Psoas muscle (tissue), 8 donors: ENCODE data around the gene RBBP8NL. TPM values are rescaled to one million over a fixed set of nuclear protein-coding genes. Genes with fewer than 3 reads are reported as not detected.
A peak's percentile ranks its signal among the peaks of the same experiment; 100 is the strongest.

Experiments
- ATAC-seq, 4 donors: fragments of 200-7000 bp; cut with Tn5 transposase; one replicate each; pipeline ENCODE4 v1.9.1; 2020; ENCODE audit warnings: moderate library complexity in 3 of 4, mild to moderate bottlenecking in 2 of 4
- DNase-seq, 2 donors: peaks; one replicate each; pipeline ENCODE4 v3.0.0-alpha.2; 2020
- H3K27ac ChIP-seq: fragments of 200-600 bp; one replicate; pipeline ENCODE4 v1.8.0; 2022
- H3K27me3 ChIP-seq, 3 donors: fragments of 200-600 bp in 1 of 3; one replicate each; pipeline versions ENCODE4 v1.6.1 to v1.8.0; 2013 to 2022; ENCODE audit warnings: low read length in 2 of 3, mild to moderate bottlenecking in 2 of 3, moderate library complexity in 1 of 3; ENCODE audit not compliant: insufficient read depth in 3 of 3
- H3K36me3 ChIP-seq, 2 donors: fragments of 200-600 bp in 1 of 2; one replicate each; pipeline versions ENCODE4 v1.6.1 to v1.8.0; 2013 to 2022; ENCODE audit warnings: low read depth in 1 of 2, mild to moderate bottlenecking in 1 of 2, moderate library complexity in 1 of 2; ENCODE audit not compliant: insufficient read depth in 1 of 2
- H3K4me1 ChIP-seq: fragments of 200-600 bp; one replicate; pipeline ENCODE4 v1.8.0; 2022
- H3K4me3 ChIP-seq: fragments of 200-600 bp; one replicate; pipeline ENCODE4 v1.8.0; 2022; ENCODE audit warnings: mild to moderate bottlenecking
- H3K9me3 ChIP-seq: fragments of 200-600 bp; one replicate; pipeline ENCODE4 v1.8.0; 2022
- CTCF ChIP-seq: fragments of 200-600 bp; IDR thresholded peaks from one replicate; pipeline ENCODE4 v1.8.0; 2022; ENCODE audit warnings: antibody characterized with exemption
- WGBS, 3 donors: extraction: QIAGEN DNeasy Blood & Tissue Kit; methylation state at CpG; one replicate each; pipeline versions ENCODE4 v1.1.6 to v1.1.7; 2013; 5-methylcytosine and 5-hydroxymethylcytosine counted together
- intact Hi-C, 2 donors: fragments of 100-400 bp; cut with DNase I; formaldehyde crosslinking; loops; one replicate each; pipeline versions ENCODE4 v1.11.0 to v1.14.2; 2022
- polyA plus RNA-seq, 3 donors: library from polyadenylated mRNA; stranded (reverse); fragments of 200-250 nt; gene quantifications; one replicate each; pipeline ENCODE4 v1.2.3, GENCODE V29; 2013
- total RNA-seq, 4 donors: library from RNA; stranded (reverse); fragmentation: NEBNext Ultra II Directional in 2 of 4; extraction: Animal tissue kit (Norgen Biotek cat#: 25700) in 2 of 4; gene quantifications; one replicate each; pipeline versions ENCODE4 v1.2.1 to v1.2.4, GENCODE V29; 2021 to 2023
- donor health status: healthy with polysubstance abuse.
- donor health status: DM: no; HTN: no; CAD: no; lungs with moderate emphysema.
- donor health status: Bipolar disorder and iron deficiency.
- donor health status: healthy.
- donor health status: DM: yes; HTN: yes; CAD: no.
- donor health status: DM: no; HTN: no; CAD: no.
- donor health status: DM: no; HTN: no; CAD: no.
- donor health status: DM: yes; HTN: yes; CAD: no.

The RBBP8NL gene
- total and polyA plus RNA-seq, 7 donors, result 0.03 to 0.08 TPM; not detected in 5

DNA sequence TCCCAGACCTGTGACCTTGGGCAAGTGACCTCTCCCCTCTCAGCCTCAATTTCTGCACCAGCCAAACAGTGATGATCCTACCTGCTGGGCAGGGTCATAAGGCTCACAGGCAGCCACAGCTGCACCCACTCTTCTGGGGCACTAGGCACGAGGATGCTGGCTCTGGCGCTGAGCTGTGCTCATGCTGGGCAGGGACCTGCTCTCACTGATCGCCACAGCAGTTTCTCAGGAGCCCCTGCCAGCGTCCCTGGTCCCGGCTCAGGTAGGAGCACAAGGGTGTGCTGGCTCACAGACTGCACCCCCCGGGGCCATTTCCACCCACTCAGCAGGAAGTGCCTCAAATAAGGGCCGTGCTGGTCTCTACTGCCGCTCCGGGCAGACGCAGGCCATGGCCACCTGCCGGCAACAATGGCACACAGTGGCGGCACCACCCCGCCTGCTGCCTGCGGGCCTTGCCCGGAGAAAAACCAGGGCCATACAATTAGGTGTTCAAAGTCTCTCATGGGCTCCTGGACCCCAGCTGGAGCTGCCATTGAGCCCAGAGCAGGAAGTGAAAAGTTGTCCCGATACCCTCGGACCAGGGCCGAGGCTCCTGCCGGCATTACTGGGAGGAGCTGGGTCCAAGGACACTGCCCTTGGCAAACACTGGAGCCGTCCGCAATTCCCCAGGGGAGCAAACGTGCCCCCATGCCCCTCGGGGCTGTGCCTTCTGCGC, 15.7 kb downstream of the RBBP8NL start:
- Histone ChIP-seq H3K4me1 (peaks cover 16% of the 10 kb centered on the region), H3K36me3 (no peaks in the 10 kb centered on the region), H3K27me3 (peaks cover 0 to 7% (median 2%) of the 10 kb centered on the region in 3 donors), H3K27ac (no peak overlapping the region), H3K4me3 (no peak overlapping the region), H3K9me3 (no peaks in the 10 kb centered on the region)
- ATAC-seq, result no peak
- 83 to 85% (median 84%) methylated on average over 24 of the region's 24 CpGs for whole genome bisulfite sequencing, 3 donors
- intact Hi-C loops, result loop anchor here (5.0 to 10.0 kb wide), 2 partner anchors 203 to 206 kb away; no protein-coding TSS in a partner anchor
- DNase-seq, result no peak
- no peak for TF ChIP-seq CTCF

DNA sequence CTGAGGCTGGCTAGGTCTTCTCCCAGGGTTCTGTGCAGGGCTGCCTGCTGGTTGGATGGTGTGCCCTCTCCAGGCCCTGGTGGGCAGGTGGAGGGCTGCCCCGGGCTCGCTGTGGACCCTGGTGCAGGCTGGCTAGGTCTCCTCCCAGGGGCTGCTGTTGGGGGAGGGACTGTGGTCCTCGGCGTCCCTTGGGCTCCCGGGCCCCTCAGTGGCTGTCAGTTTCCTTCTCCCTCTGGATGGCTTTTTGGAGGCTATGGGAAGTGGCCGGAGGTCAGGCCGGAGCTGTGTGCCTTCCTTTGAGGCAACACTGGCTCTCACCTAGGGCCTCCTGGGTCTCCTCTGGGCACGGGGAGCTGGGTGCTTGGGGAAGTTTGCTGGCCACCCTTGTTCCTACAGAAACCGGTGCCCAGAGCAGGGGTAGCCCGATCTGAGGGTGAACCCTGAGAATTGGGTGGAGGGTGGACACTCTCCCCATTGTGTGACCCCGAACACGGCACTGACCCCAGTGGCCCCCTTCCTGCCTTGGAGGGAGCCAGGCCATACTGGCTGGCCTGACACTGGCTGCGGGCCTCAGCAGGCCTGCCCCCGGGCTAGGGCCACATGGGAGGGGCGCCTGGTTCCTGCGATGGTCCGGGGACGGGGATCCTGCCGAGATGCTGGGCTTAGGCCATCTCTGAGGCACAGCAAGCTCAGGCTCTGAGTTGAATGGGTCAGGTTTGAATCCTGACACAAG, 16.4 kb downstream of the RBBP8NL start:
- no peak for ATAC-seq
- intact Hi-C loops, result loop anchor here (5.0 to 10.0 kb wide), 2 partner anchors 204 to 206 kb away; no protein-coding TSS in a partner anchor

DNA sequence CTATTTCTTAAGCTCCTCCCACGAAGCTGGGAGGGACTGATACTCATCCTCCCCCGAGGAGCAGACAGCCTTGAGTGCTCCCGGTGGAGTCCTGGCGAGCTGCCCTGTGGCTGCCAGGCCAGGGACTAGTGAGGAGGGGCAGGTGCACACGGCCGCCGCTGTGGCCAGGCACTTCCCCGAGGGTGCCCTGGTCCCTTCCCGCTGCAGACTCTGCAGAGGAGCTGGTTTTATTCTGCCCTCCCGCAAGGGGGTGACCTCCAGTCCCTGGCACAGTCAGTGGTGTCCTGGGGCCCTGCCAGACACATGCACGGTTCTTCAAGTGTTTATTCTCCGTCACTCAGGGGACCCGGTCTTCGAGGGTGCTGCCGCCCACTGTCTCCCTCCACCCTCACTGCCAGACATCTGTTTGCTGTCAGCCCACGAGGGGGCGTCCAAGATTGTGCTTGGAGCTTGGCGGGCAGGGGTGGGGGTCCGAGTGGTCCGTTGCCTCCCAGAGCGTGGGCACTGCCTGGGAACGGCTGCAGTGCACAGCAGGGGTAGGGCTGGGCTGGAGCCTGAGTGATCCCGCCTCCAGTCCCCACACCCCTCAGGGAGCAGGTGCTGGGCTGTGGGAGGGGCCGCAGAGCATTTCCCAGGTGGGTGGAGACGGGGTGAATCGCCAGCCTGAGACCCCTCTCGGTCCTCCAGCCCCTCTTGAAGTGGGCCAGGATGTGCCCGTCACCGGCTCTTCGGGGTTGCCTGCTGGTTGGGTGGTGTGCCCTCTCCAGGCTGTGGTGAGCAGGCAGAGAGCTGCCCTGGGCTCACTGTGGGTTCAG, 17.2 kb downstream of the RBBP8NL start:
- DNase-seq, result peak; percentile 47 to 61
- 8 to 11% (median 9%) methylated on average over 25 to 30 of the region's 30 CpGs for WGBS, 3 donors

More for the DNA sequence above, 16.4 kb downstream of the RBBP8NL start:
- no peak overlapping the region for H3K27ac ChIP-seq
- no peak for TF ChIP-seq CTCF
- H3K36me3 ChIP-seq, result no peaks in the 10 kb centered on the region
- peaks cover 0 to 7% (median 0%) of the 10 kb centered on the region in 3 donors for H3K27me3 ChIP-seq
- WGBS, 3 donors, result 76 to 83% (median 81%) methylated on average over 19 of the region's 19 CpGs
- H3K4me3 ChIP-seq, result no peak overlapping the region
- peaks cover 21% of the 10 kb centered on the region for H3K4me1 ChIP-seq
- H3K9me3 ChIP-seq, result no peaks in the 10 kb centered on the region
- no peak for DNase-seq

More for the DNA sequence above, 17.2 kb downstream of the RBBP8NL start:
- Histone ChIP-seq H3K27me3 (no peaks in the 10 kb centered on the region), H3K4me3 (no peak overlapping the region), H3K9me3 (no peaks in the 10 kb centered on the region), H3K36me3 (no peaks in the 10 kb centered on the region), H3K27ac (no peak overlapping the region), H3K4me1 (peaks cover 26% of the 10 kb centered on the region)
- intact Hi-C loops, result loop anchor here (5.0 to 10.0 kb wide), 3 partner anchors 82 to 207 kb away; no protein-coding TSS in a partner anchor
- TF ChIP-seq CTCF, result peak; percentile 42
- peak in 3 of 4 donors; percentile 18 to 43 (median 20) for ATAC-seq
